Suprapubic skin (tissue), 4 donors: ENCODE data around the gene UTF1. TPM values are rescaled to one million over a fixed set of nuclear protein-coding genes. Genes with fewer than 3 reads are reported as not detected.

ENCODE experiments used
- DNase-seq, 2 donors: peaks; one replicate each; pipeline ENCODE4 v3.0.0-alpha.2; 2019; ENCODE audit warnings: low spot score in 2 of 2
- H3K27ac ChIP-seq: fragments of 200-600 bp; sonication (generic); one replicate; pipeline ENCODE4 v1.5.1; 2019
- H3K27me3 ChIP-seq: fragments of 200-600 bp; sonication (generic); one replicate; pipeline ENCODE4 v1.5.1; 2019
- H3K36me3 ChIP-seq: fragments of 200-600 bp; sonication (generic); one replicate; pipeline ENCODE4 v1.5.1; 2019
- H3K4me1 ChIP-seq: fragments of 200-600 bp; sonication (generic); one replicate; pipeline ENCODE4 v1.5.1; 2019
- H3K4me3 ChIP-seq: fragments of 200-600 bp; sonication (generic); one replicate; pipeline ENCODE4 v1.5.1; 2019; ENCODE audit warnings: mild to moderate bottlenecking
- H3K9me3 ChIP-seq: fragments of 200-600 bp; sonication (generic); one replicate; pipeline ENCODE4 v1.5.1; 2019
- EP300 ChIP-seq: sonication (generic); formaldehyde crosslinking; IDR thresholded peaks from one replicate; pipeline ENCODE4 v1.6.1; 2017; ENCODE audit warnings: antibody characterized with exemption
- POLR2A ChIP-seq, 2 donors: fragments of 450-650 bp; IDR thresholded peaks; one replicate each; pipeline ENCODE4 v1.6.1; 2017; ENCODE audit warnings: antibody characterized with exemption in 2 of 2, mild to moderate bottlenecking in 2 of 2, moderate library complexity in 2 of 2
- POLR2AphosphoS5 ChIP-seq, 3 donors: sonication (generic); formaldehyde crosslinking; IDR thresholded peaks; one replicate each; pipeline ENCODE4 v1.6.1; 2017; ENCODE audit warnings: antibody characterized with exemption in 3 of 3
- WGBS: methylation state at CpG from one replicate; pipeline ENCODE4 v1.1.5; 2018; 5-methylcytosine and 5-hydroxymethylcytosine counted together
- total RNA-seq, 4 donors: library from RNA; depleted of rRNA; stranded (reverse); fragments of >200 nt; gene quantifications; one replicate each; pipeline ENCODE4 v1.1.0, GENCODE V29; 2016
- TF ChIP-seq, protein P1 (sequence below), 2 donors: fragments of 200-600 bp in 1 of 2; fragments of 450-650 bp in 1 of 2; sonication (generic) in 1 of 2; IDR thresholded peaks; one replicate each; pipeline ENCODE4 v1.5.1; 2016 to 2019; ENCODE audit warnings: antibody characterized with exemption in 2 of 2, mild to moderate bottlenecking in 1 of 2, moderate library complexity in 1 of 2

The UTF1 gene
- total RNA-seq, 4 donors from 2014 or later: not detected

DNA sequence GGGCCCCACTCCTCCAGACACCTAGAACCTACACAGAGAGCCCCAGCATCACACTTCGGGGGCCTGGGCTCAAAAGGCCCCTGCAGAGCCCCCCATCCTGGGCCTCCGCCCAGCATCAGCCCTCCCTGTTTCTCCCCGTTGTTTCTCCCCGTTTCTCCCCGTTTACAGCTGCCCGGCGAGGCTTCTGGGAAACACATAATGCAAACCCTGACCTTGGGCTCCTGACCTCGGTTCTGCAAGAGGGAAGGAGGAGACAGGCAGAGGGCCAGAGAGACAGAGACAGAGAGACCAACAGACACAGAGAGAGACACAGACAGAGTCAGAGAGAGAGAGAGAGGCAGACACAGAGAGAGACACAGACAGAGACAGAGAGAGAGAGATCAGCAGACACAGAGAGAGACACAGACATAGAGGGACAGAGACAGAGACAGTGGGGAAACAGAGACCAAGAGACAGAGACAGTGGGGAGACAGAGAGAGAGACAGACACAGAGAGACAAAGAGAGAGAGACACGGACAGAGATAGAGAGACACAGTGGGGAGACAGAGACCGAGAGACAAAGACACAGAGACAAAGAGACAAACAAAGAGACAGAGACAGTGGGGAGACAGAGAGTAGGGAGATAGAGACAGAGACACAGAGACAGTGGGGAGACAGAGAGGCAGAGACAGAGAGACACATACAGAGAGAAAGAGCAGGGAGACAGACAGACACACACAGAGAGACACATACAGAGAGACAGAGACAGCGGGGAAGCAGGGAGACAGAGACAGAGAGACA is 20.1 kb downstream of the UTF1 start:
- DNase-seq: no peak
- H3K27ac ChIP-seq: no peak overlapping the region

DNA sequence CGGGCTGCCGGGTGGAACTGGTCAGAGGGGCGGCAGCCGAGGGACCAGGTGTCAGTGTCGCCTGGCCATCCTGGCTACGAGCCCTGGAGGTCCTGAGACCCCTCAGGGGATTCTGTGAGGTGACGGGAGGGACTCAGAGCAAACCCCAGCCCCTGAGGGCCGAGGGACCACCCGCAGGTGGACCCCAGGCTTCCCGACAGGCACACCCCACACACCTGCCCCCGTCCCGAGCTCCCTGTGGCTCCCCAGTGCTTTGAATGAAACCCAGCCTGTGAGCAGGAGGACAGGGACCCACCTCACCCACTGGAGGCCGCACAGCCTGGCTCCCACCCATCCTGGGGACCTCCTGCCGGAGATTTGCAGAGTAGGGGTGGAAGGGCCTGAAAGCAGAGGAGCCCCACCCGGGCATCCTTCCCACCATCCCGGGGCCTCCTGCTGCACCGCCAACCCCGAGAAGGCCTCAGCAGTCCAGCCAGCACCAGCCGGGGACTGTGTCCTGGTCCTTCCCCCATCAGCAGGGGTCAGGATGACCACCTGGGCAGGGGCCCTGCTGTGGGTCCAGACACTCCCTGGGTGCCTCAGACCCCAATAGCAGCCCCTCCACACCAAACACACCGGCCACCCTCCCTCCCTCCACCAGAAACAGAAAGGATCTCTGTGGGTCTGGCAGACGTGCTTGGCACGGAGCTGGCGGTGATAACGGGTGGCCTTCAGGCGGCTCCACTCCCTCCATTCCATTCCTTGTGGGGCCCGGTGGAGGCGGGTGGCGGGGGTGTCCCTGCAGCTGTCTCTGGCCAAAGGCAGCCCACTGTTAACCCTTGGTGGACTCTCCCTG is 21.6 kb downstream of the UTF1 start:
- H3K36me3 ChIP-seq: no peaks in the 10 kb centered on the region
- H3K4me3 ChIP-seq: no peak overlapping the region
- no peaks in the 10 kb centered on the region for H3K9me3 ChIP-seq
- TF ChIP-seq POLR2A (IDR thresholded peaks at IDR 0.05) (no peak), POLR2AphosphoS5 (IDR thresholded peaks at IDR 0.05) (no peak), EP300 (no peak)
- TF ChIP-seq, protein P1, sequence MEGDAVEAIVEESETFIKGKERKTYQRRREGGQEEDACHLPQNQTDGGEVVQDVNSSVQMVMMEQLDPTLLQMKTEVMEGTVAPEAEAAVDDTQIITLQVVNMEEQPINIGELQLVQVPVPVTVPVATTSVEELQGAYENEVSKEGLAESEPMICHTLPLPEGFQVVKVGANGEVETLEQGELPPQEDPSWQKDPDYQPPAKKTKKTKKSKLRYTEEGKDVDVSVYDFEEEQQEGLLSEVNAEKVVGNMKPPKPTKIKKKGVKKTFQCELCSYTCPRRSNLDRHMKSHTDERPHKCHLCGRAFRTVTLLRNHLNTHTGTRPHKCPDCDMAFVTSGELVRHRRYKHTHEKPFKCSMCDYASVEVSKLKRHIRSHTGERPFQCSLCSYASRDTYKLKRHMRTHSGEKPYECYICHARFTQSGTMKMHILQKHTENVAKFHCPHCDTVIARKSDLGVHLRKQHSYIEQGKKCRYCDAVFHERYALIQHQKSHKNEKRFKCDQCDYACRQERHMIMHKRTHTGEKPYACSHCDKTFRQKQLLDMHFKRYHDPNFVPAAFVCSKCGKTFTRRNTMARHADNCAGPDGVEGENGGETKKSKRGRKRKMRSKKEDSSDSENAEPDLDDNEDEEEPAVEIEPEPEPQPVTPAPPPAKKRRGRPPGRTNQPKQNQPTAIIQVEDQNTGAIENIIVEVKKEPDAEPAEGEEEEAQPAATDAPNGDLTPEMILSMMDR (IDR thresholded peaks at IDR 0.05): no peak
- no peak overlapping the region for H3K27ac ChIP-seq
- WGBS: 77% methylated on average over 11 of the region's 28 CpGs
- H3K4me1 ChIP-seq: no peaks in the 10 kb centered on the region
- no peak for DNase-seq
- H3K27me3 ChIP-seq: peaks cover 46% of the 10 kb centered on the region

More for the DNA sequence above, 20.1 kb downstream of the UTF1 start:
- Histone ChIP-seq H3K36me3 (no peaks in the 10 kb centered on the region), H3K9me3 (no peaks in the 10 kb centered on the region), H3K27me3 (peaks cover 60% of the 10 kb centered on the region), H3K4me3 (no peak overlapping the region), H3K4me1 (no peaks in the 10 kb centered on the region)
- no peak for TF ChIP-seq EP300
- no peak for TF ChIP-seq POLR2A (IDR thresholded peaks at IDR 0.05)
- TF ChIP-seq POLR2AphosphoS5 (IDR thresholded peaks at IDR 0.05): no peak
- TF ChIP-seq, protein P1 (IDR thresholded peaks at IDR 0.05): no peak
- WGBS: 59% methylated on average over 11 of the region's 11 CpGs

DNA sequence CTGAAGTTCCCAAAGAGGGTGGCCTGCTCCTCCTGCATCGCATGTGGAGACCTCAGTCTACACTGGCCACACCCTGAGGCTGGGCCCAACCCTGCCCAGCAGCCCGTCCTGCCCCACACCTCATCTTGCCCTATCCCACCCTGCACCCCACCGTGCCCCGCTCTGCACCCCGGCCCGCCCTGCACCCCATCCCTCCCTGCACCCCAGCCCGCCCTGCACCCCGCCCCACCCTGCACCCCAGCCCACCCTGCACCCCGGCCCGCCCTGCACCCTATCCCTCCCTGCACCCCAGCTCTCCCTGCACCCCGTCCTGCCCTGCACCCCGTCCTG is 22.2 kb downstream of the UTF1 start:
- Histone ChIP-seq H3K4me1 (peaks cover 1% of the 10 kb centered on the region), H3K9me3 (no peaks in the 10 kb centered on the region), H3K4me3 (no peak overlapping the region), H3K27ac (no peak overlapping the region), H3K27me3 (peaks cover 40% of the 10 kb centered on the region), H3K36me3 (no peaks in the 10 kb centered on the region)
- WGBS: 67% methylated on average over 11 of the region's 12 CpGs
- no peak for DNase-seq
- TF ChIP-seq POLR2AphosphoS5 (IDR thresholded peaks at IDR 0.05) (no peak), EP300 (no peak), POLR2A (IDR thresholded peaks at IDR 0.05) (no peak)
- TF ChIP-seq, protein P1 (IDR thresholded peaks at IDR 0.05): no peak

- H3K9me3 ChIP-seq: no peaks in the 10 kb centered on the region
- H3K36me3 ChIP-seq: no peaks in the 10 kb centered on the region
- no peak overlapping the region for H3K27ac ChIP-seq
- H3K27me3 ChIP-seq: peaks cover 28% of the 10 kb centered on the region
- no peak for TF ChIP-seq POLR2AphosphoS5 (IDR thresholded peaks at IDR 0.05)
- TF ChIP-seq, protein P1 (IDR thresholded peaks at IDR 0.05): no peak
- TF ChIP-seq EP300: no peak
- TF ChIP-seq POLR2A (IDR thresholded peaks at IDR 0.05): no peak
- peaks cover 14% of the 10 kb centered on the region for H3K4me1 ChIP-seq
- DNase-seq: no peak
- 85% methylated on average over 22 of the region's 22 CpGs for WGBS
- no peak overlapping the region for H3K4me3 ChIP-seq
Observed at GRCh38 chr10:133253361-133253955, 23.4 kb downstream of the UTF1 start.
